PC-9 (cell line): Measurements from ENCODE around the gene PRSS2.

Experiments
- CTCF ChIP-seq: fragments of 200-600 bp; sonication (generic); conservative IDR thresholded peaks from 2 replicates; pipeline ENCODE4 v1.6.1; 2017; ENCODE audit warnings: mixed run types, antibody characterized with exemption, mild to moderate bottlenecking, moderate library complexity
- EZH2 ChIP-seq: fragments of 200-600 bp; sonication (generic); IDR thresholded peaks from 2 replicates; pipeline ENCODE4 v1.8.0; 2017; ENCODE audit warnings: antibody characterized with exemption, low read depth

- TF ChIP-seq CTCF: no peak
- TF ChIP-seq EZH2: no peak
Observed at GRCh38 chr7:142787783-142788182, 17.0 kb downstream of the PRSS2 start.
